Stimulated activated CD4-positive, alpha-beta T cell treated with anti-CD3 and anti-CD28 coated beads, Interleukin-2, amount 100 ng/mL, for 48 hours (primary cell): ENCODE data around the gene SPINK8.
"Not testable (repeated sequence)": the region's sequence is repeated elsewhere in the genome, so short reads cannot be mapped to it uniquely, and the experiment has no call there.

Experiments used
- DNase-seq, 2 donors: peaks; one replicate each; pipeline ENCODE4 v3.0.0-alpha.2; 2020

The SPINK8 gene

DNA sequence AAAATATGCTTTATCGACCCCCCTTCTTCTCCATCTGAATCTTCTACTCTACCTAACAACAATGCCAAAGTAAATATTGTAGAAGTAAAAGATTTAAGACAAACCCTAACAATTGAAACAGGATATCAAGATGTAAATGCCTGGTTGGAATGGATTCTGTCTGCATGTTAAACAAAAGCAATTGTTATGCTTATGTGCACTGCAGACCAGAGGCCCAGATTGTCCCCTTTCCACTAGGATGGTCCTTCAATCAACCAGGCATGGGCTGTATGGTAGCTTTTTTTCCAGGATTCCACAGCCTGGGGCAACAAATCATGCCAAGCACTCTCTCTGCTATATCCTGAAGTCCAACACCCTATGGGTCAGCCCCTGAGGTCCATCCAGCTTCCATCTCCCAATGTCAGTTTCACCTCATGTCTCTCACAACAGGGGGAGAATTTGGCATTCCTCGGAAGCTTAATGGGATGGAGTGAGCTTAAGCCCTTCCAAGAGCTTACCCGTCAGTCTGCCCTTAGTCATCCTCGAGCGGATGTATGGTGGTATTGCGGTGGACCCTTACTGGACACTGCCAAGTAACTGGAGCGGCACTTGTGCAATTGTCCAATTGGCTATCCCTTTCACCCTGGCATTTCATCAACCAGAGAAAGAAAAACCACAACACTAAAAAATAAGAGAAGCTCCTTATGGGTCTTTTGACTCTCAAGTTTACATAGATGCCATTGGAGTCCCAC is 56.4 kb downstream of the SPINK8 start:
- DNase-seq: no peak

DNA sequence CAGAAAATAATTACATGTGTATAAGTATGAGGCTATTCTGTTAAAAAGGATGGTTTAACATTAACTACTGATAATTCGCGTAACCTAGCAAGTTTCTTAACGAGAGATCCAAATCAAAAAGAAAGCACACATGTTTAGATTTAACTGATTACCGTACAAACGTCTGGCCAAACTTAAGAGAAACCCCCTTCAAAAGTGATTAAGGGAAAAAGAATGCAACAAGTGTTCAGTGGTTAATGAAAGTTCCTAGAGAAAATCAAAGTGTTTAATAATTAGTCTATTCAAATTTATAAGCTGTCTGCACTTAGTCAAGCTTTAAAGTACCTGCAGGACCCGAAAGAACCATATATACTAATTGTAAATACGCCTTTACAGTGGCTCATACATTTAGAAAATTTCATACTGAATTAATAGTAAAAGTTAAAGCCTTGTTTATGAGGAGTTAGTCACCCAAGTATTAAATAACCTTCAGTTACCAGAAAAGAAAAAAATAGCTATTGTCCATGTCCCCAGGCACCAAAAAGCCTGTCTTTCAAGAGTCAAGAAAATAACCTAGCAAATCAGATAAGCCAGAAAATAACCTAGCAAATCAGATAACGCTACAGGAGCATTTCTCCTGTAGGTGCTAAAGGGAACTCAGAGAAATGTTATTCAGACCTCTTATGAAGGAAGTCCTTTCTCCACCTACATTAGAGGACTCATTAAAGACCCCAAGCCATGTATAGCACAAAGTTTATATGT is 58.0 kb downstream of the SPINK8 start:
- DNase-seq: no peak

DNA sequence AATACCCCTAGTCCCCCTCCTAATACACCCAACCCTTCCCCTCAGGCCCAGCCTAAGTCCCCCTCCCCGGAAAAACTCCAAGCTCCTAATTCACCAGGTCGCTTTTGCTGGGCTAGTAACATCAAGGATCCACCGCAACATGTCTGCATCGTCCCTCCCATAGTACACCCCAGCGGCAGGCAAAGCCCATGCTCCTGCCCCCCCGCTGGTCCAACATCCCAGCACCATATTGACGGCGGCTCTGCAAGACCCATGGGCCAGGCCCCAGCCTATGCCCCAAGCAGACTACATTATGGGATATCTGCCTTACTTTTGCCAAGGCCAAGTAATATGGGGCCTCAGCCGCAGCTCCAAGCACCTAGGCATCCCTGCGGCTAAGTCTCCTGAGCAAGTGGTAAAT is 59.0 kb downstream of the SPINK8 start:
- DNase-seq: no peak

DNA sequence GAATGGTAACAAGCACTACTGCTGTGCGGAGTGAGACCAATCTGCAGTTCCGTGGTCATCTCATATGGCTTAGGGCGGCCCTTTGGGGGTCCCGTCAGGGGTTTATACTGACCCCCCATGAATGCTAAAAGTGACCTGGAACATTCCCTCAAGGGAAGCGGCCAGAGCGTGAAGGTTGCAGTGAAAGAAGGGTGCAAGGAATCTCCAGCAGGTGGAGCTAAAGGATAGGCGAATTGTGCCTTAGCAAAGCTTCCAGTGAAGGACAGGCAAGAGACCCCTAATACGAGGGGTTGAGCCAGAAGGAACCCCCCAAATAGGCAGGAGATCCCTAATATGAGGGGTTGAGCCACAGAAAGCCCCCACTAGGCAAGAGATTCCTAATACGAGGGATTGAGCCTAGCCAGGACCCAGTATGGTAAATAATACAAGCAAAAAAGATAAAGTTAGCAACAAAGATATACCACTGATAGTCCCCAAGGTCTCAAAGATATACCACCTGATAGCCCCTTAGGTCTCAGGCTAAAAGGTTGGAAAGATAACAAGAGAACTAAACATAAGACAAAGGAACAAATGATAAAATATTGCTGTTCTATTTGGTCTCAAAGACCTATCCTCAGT is 59.8 kb downstream of the SPINK8 start:
- peak; percentile 47 to 58 for DNase-seq

DNA sequence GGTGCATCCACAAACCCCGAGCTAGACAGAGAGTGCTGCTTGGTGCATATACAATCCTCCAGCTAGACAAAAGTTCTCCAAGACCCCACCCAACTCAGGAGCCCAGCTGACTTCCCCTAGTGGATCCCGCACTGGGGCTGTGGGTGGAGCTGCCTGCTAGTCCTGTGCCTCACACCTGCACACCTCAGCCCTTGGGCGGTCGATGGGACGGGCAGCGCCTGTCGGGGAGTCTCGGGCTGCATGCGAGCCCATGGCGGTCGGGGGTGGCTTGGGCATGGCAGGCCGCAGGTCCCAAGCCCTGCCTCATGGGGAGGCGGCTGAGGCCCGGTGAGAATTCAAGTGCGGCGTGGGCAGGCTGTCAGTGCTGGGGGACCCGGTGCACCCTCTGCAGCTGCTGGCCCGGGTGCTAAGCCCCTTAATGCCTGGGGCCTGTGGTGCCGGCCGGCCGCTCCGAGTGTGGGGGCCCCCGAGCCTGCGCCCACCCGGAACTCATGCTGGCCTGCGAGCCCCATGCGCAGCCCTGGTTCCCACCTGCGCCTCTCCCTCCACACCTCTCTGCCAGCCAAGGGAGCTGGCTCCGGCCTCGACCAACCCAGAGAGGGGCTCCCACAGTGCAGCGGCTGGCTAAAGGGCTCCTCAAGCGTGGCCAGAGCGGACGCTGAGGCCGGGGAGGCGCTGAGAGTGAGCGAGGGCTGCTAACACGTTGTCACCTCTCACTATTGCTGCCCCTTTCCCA is 61.5 kb downstream of the SPINK8 start:
- DNase-seq: no peak

DNA sequence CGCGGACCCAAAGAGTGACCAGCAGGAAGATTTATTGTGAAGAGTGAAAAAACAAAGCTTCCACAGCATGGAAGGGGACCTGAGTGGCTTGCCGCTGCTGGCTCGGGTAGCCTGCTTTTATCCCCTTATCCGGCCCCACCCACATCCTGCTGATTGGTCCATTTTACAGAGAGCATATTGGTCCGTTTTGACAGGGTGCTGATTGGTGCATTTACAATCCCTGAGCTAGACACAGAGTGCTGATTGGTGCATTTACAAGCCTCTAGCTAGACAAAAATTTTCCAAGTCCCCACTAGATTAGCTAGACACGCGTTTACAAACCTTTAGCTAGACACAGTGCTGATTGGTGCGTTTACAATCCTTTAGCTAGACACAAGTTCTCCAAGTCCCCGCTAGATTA is 62.2 kb downstream of the SPINK8 start:
- DNase-seq: not testable (repeated sequence)

DNA sequence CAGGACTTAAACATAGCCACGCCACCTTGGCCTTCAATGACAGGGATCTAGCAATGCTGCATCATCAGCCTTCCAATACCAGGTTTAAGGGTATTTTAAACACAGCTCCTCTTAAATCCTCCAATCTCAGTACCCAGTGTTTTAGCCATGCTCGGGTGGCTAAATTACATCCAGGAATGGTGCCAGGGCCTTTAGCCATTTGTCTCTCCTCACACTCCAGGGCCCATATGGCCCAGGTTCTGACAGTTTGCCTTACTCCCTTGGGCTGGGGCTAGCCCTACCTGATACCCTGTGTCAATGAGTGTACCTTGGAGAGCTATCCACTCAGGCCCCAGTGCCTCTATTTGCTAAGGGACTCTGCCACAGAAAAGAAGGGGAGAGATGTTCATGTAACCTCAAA is 63.2 kb downstream of the SPINK8 start:
- no peak for DNase-seq

DNA sequence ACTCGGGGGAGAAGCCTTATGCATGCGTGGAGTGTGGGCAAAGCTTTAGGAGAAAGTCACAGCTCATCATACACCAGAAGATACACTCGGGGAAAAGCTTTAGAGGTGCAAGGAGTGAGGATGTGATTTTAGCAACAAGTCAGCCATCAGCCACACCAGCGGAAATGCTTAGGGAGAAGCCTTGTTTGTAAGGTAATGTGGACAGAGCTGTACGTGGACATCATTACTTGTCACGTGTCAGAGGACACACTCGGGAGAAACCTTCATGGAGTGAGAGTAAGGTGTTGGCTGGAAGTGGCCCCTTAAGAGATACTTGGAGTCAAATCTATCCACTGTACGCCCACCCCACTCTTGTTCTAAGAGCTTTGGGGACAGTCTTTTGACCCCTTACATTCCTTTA is 63.9 kb downstream of the SPINK8 start:
- DNase-seq: no peak

DNA sequence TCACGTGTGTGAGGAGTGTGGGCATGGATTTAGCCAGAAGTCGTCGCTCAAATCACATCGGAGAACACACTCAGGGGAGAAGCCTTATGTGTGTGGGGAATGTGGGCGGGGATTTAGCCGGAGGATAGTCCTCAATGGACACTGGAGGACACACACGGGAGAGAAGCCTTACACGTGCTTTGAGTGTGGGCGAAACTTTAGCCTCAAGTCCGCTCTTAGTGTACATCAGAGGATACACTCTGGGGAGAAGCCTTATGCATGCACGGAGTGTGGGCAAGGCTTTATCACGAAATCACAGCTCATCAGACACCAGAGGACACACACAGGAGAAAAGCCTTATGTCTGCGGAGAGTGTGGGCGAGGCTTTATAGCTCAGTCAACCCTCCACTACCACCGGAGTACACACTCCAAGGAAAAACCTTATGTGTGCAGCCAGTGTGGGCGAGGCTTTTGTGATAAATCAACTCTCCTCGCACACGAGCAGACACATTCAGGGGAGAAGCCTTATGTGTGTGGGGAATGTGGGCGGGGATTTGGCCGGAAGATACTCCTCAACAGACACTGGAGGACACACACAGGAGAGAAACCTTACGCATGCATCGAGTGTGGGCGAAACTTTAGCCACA is 64.4 kb downstream of the SPINK8 start:
- DNase-seq: peak; percentile 53 to 58

DNA sequence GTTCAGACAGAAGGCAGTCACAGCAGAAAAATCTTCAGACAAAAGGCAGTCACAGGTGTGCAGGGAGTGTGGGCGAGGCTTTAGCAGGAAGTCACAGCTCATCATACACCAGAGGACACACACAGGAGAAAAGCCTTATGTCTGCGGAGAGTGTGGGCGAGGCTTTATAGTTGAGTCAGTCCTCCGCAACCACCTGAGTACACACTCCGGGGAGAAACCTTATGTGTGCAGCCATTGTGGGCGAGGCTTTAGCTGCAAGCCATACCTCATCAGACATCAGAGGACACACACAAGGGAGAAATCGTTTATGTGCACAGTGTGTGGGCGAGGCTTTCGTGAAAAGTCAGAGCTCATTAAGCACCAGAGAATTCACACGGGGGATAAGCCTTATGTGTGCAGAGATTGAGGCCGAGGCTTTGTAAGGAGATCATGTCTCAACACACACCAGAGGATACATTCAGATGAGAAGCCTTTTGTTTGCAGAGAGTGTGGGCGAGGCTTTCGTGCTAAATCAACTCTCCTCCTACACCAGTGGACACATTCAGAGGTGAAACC is 65.0 kb downstream of the SPINK8 start:
- peak; percentile 74 to 75 for DNase-seq

DNA sequence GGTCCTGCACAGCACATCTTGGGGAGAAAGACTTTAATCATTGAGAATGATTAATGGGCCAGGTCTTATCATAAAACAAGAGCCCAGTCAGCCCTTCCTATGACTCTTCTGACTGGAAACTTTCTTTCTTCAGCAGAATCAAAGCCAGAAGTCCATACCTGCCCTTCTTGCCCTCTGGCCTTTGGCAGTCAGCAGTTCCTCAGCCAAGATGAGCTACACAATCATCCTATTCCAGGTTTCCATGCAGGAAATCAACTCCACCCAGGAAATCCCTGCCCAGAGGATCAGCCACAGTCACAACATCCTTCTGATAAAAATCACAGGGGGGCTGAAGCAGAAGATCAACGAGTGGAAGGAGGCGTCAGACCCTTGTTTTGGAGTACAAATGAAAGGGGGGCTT is 65.7 kb downstream of the SPINK8 start:
- no peak for DNase-seq

DNA sequence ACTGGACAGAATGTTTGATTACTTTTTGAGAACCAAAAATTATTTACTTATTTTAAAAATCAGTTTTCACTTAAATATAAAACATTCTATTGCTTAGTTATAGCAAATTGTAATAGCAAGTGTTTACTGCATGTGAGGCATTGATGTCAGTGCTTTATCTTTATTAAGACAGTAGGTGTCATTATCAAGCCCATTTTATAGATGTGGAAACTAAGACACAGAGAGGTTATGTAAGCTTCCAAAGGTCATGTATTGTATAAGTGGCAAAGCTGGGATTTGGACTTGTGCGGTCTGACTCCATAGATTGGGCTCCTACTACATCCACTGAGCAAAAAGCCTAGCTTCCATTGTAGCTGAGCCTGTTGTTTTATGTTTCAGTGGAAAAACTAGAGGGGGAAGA is 74.9 kb downstream of the SPINK8 start:
- DNase-seq: no peak
